ENCODE measurements around the gene TMEM271.
"Not testable (repeated sequence)": the region's sequence is repeated elsewhere in the genome, so short reads cannot be mapped to it uniquely, and the experiment has no call there.

Gene TMEM271

DNA sequence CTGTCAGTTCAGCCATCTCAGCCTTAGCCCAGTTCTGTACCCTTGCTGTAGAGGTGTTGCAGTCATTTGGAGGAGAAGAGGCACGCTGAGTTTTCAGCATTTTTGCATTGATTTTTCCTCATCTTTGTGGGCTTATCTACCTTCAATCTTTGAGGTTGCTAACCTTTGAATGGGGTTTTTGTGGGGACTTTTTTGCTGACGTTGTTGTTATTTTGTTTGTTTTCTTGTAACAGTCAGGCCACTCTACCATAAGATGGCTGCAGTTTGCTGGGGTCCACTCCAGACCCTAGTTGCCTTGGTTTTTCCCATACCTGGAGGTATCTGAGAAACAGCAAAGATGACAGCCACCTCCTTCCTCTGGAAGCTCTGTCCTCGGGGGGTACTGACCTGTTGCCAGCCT lies 22.8 kb upstream of the TMEM271 start:
- H3K4me3 Mint-ChIP-seq: no peak overlapping the region
- peaks cover 2% of the 10 kb centered on the region for H3K36me3 Mint-ChIP-seq
- no peak overlapping the region for H3K27ac Mint-ChIP-seq
- peaks cover 5% of the 10 kb centered on the region for H3K9me3 Mint-ChIP-seq (ENCODE audit: low read depth)
- peaks cover 20% of the 10 kb centered on the region for H3K27me3 Mint-ChIP-seq
- H3K4me1 Mint-ChIP-seq (ENCODE audit: low read depth): peaks cover 4% of the 10 kb centered on the region

DNA sequence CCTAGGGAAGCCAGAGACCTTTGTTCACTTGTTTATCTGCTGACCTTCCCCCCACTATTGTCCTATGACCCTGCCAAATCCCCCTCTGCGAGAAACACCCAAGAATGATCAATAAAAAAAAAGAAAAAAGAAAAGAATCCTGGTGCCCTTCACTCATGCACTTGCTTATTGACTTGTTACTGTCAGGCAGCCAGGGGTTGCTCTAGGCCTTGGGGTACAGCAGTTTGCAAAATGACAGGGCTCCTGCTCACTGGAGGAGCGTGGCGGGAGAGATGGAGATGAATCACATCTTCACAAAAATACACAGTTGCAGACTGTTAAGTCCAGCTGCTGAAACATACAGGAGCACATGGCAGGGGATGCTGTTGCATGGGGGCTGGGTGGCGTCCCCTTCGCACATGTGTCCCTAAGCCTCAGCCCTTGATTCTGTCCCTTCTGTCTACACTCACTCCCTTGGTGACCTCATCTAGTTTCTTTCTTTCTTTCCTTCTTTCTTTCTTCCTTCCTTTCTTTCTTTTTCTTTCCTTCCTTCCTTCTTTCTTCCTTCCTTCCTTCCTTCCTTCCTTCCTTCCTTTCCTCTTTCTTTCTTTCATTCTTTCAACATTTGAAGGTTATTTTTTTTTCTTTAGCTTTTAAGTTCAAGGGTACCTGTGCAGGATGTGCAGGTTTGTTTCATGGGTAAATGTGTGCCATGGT lies 16.9 kb upstream of the TMEM271 start:
- H3K9me3 Mint-ChIP-seq (ENCODE audit: low read depth): peaks cover 5% of the 10 kb centered on the region
- no peak overlapping the region for H3K4me3 Mint-ChIP-seq
- H3K27ac Mint-ChIP-seq: no peak overlapping the region
- no peaks in the 10 kb centered on the region for H3K4me1 Mint-ChIP-seq (ENCODE audit: low read depth)
- H3K27me3 Mint-ChIP-seq: peaks cover 24% of the 10 kb centered on the region
- peaks cover 7% of the 10 kb centered on the region for H3K36me3 Mint-ChIP-seq

DNA sequence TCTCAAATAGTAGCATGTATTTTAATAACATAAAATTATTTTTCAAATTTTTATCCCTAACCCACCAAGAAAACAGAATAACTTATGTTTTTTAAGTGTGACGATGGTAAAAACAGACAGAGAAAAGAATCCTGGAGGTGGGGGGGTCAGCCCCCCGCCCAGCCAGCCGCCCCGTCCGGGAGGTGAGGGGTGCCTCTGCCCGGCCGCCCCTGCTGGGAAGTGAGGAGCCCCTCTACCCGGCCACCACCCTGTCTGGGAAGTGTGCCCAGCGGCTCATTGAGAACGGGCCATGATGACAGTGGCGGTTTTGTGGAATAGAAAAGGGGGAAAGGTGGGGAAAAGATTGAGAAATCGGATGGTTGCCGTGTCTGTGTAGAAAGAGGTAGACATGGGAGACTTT lies 16.1 kb upstream of the TMEM271 start:
- not testable (repeated sequence) for H3K4me3 Mint-ChIP-seq; H3K27ac Mint-ChIP-seq; H3K4me1 Mint-ChIP-seq (ENCODE audit: low read depth); H3K36me3 Mint-ChIP-seq; H3K9me3 Mint-ChIP-seq (ENCODE audit: low read depth)
- H3K27me3 Mint-ChIP-seq: peaks cover 23% of the 10 kb centered on the region

- peaks cover 7% of the 10 kb centered on the region for H3K36me3 Mint-ChIP-seq
- no peaks in the 10 kb centered on the region for H3K4me1 Mint-ChIP-seq (ENCODE audit: low read depth)
- H3K27ac Mint-ChIP-seq: no peak overlapping the region
- no peak overlapping the region for H3K4me3 Mint-ChIP-seq
- H3K27me3 Mint-ChIP-seq: peaks cover 21% of the 10 kb centered on the region
- peaks cover 5% of the 10 kb centered on the region for H3K9me3 Mint-ChIP-seq (ENCODE audit: low read depth)
Measured at GRCh38 chr4:590313-590841, 14.3 kb upstream of the TMEM271 start.

DNA sequence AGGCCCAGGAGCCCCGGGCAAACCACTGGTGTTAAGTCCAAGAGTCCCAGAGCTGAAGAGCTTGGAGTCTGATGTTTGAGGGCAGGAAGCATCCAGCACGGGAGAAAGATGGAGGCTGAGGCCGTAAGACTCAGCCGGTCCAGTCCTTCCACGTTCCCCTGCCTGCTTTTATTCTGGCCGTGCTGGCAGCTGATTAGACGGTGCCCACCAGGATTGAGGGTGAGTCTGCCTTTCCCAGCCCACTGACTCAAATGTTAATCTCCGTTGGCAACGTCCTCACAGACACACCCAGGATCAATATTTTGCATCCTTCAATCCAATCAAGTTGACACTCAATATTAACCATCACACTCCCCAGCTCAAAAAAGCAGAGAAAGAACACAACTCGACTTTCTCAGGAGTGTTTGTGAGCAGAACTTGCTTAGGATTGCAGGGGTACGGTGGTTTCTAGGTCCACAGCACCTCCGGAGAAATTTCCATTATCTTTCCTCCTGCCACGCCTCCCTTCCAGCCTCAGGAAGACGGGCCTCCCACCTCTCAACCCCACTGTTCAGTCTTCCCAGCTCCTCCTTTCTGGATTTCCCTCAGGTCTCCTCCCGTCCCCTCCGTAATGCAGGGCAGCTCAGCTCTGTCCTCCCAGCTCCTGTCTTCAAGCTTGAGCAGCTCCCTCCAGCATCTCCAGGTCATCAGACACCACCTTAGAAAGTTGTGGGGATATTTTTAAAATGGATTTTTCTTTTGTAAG lies 13.3 kb upstream of the TMEM271 start:
- peaks cover 2% of the 10 kb centered on the region for H3K9me3 Mint-ChIP-seq (ENCODE audit: low read depth)

DNA sequence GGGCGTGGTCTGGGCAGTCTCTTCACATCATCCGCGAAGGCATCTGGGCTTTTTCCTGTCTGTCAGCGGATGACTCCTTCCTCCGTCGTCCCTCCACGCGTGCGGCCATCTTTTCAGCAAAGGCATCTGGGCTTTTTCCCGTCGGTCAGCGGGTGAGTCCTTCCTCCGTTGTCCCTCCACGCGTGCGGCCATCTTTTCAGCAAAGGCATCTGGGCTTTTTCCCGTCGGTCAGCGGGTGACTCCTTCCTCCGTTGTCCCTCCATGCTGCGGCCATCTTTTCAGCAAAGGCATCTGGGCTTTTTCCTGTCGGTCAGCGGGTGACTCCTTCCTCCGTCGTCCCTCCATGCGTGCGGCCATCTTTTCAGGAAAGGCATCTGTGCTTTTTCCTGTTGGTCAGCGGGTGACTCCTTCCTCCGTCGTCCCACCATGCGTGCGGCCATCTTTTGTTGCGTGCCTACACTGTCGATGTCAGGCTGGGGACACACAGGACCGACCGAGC lies 12.3 kb upstream of the TMEM271 start:
- no peak overlapping the region for H3K4me3 Mint-ChIP-seq
- no peaks in the 10 kb centered on the region for H3K4me1 Mint-ChIP-seq (ENCODE audit: low read depth)
- no peak overlapping the region for H3K27ac Mint-ChIP-seq
- peaks cover 6% of the 10 kb centered on the region for H3K9me3 Mint-ChIP-seq (ENCODE audit: low read depth)
- peaks cover 20% of the 10 kb centered on the region for H3K27me3 Mint-ChIP-seq
- H3K36me3 Mint-ChIP-seq: peaks cover 7% of the 10 kb centered on the region

More for the DNA sequence above, 13.3 kb upstream of the TMEM271 start:
- H3K27ac Mint-ChIP-seq: no peak overlapping the region
- H3K4me3 Mint-ChIP-seq: no peak overlapping the region
- peaks cover 7% of the 10 kb centered on the region for H3K36me3 Mint-ChIP-seq
- H3K4me1 Mint-ChIP-seq (ENCODE audit: low read depth): no peaks in the 10 kb centered on the region
- peaks cover 17% of the 10 kb centered on the region for H3K27me3 Mint-ChIP-seq

- H3K4me3 Mint-ChIP-seq: no peak overlapping the region
- no peaks in the 10 kb centered on the region for H3K4me1 Mint-ChIP-seq (ENCODE audit: low read depth)
- H3K36me3 Mint-ChIP-seq: peaks cover 7% of the 10 kb centered on the region
- H3K9me3 Mint-ChIP-seq (ENCODE audit: low read depth): peaks cover 6% of the 10 kb centered on the region
- peaks cover 20% of the 10 kb centered on the region for H3K27me3 Mint-ChIP-seq
- no peak overlapping the region for H3K27ac Mint-ChIP-seq
Measured at GRCh38 chr4:587671-588350, 11.7 kb upstream of the TMEM271 start.

- Mint-ChIP-seq H3K36me3 (peaks cover 5% of the 10 kb centered on the region), H3K9me3 (ENCODE audit: low read depth) (peaks cover 6% of the 10 kb centered on the region), H3K27me3 (peaks cover 33% of the 10 kb centered on the region), H3K4me3 (no peak overlapping the region), H3K27ac (no peak overlapping the region), H3K4me1 (ENCODE audit: low read depth) (no peaks in the 10 kb centered on the region)
Measured at GRCh38 chr4:583820-584219, 7.7 kb upstream of the TMEM271 start.

- H3K27me3 Mint-ChIP-seq: peaks cover 36% of the 10 kb centered on the region
Measured at GRCh38 chr4:581753-582361, 5.8 kb upstream of the TMEM271 start.

DNA sequence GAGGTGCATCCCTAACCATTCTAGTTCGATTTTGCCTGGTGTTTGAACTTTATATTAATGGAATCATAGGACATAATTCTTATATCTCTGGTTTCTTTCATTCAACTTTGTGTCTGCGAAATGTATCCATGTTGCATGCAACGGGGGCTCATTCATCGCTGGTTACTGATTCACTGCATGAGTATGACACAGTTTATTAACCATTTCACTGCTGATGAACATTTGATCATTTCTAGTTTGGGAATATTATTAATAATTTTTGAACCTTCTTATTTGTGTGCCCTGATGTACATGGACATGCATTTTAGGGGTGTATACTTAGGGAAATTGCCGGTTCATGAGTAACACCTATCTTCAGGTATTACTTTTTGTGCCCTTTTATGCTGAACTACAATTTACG lies 5.1 kb upstream of the TMEM271 start:
- Mint-ChIP-seq H3K4me1 (ENCODE audit: low read depth) (peaks cover 8% of the 10 kb centered on the region), H3K27me3 (peaks cover 36% of the 10 kb centered on the region), H3K36me3 (peaks cover 3% of the 10 kb centered on the region), H3K9me3 (ENCODE audit: low read depth) (peaks cover 6% of the 10 kb centered on the region), H3K4me3 (no peak overlapping the region), H3K27ac (no peak overlapping the region)

More at GRCh38 chr4:581753-582361, 5.8 kb upstream of the TMEM271 start:
- Mint-ChIP-seq H3K4me3 (no peak overlapping the region), H3K36me3 (peaks cover 3% of the 10 kb centered on the region), H3K27ac (no peak overlapping the region), H3K4me1 (ENCODE audit: low read depth) (peaks cover 8% of the 10 kb centered on the region), H3K9me3 (ENCODE audit: low read depth) (peaks cover 6% of the 10 kb centered on the region)

DNA sequence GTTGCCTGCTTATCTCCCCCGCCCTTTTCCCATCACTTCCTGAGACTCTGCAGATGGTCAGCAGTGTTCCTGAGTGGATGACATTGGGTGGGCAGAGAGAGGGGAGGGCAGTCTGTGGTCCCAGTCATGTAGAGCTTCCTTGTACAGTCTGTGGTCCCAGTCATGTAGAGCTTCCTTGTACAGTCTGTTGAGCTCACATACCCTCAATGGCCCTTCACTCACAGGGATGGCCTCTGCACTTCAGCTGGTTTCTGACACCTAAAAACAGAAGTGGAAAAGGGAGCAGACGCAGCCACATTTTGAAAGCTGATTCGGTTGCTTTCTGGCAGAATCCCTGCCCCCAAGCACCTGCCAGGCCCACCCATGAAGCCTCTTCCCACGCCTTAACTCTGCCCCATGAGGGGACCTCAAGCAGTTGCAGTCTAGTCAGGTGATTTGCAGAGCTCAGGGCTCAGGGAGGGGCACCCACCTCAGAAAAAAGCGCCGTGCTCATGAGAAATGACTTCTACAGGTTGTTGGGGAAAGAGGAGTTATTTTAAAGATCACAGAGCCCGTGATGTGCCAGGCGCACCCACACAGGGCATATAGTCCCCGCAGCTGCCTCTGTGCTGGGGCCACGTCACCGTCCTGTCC lies 3.6 kb upstream of the TMEM271 start:
- Mint-ChIP-seq H3K9me3 (ENCODE audit: low read depth) (peaks cover 6% of the 10 kb centered on the region), H3K27ac (no peak overlapping the region), H3K27me3 (peaks cover 33% of the 10 kb centered on the region), H3K4me3 (no peak overlapping the region), H3K36me3 (peaks cover 3% of the 10 kb centered on the region), H3K4me1 (ENCODE audit: low read depth) (peaks cover 8% of the 10 kb centered on the region)

DNA sequence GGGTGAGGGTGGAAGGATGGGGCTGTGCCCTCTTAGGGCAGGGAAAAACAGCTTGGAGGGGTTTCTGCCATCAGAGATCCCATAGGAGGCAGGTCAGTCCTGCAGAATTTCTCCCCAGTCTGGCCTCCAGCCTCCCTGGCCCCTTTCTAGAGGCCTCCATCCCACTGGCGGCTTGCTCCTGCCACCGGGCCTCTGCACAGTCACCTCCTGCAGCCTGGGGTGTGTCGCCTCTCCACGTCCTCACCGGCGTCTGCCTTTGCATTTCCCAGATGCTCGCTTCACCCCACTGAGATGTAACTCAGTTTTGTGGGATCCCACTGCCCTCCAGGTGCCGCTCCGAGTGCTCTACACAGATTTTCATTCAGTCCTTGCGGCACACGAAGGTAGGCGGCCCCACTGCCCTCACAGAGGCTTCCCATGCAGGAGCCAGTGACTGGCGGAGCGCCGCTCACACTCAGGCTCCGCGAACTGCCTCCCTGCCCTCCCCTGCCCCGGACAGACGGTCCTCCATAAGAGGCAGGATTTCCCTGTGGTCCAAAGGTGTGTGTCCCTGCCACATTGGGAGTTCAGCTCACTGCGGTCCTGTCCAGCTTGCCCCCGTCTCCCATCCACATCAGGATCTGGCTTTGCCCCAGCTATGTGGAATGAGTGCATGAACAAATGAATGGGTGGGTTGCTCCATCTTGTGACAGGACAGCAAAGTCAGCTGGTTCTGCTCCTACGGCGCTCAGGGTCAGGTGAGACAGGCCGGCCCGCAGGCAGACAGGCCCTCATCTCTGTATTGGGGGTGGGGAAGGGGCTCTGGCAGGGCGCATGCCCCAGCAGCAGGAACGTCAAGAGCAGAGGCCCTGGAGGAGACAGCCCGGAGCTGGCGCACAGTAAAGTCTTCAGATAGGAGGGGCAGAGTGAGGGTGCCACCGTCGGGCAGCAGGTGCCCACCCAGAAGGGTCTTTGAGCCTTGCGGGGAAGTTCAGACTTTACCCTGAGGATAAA lies 2.7 kb upstream of the TMEM271 start:
- Mint-ChIP-seq H3K4me1 (ENCODE audit: low read depth) (peaks cover 11% of the 10 kb centered on the region), H3K9me3 (ENCODE audit: low read depth) (no peaks in the 10 kb centered on the region), H3K27me3 (peaks cover 35% of the 10 kb centered on the region), H3K27ac (no peak overlapping the region), H3K36me3 (no peaks in the 10 kb centered on the region), H3K4me3 (peak overlapping the region; percentile 13)
